Ramos (cell line): Measurements from ENCODE around the gene IFT122.

ENCODE experiments used
- in situ Hi-C: fragments of 300-500 bp; cut with MboI; formaldehyde crosslinking; loops from one replicate; pipeline ENCODE4 v1.14.3; 2022; ENCODE audit warnings: low sequenced_read_pairs; ENCODE audit not compliant: unreplicated experiment

Gene IFT122

GRCh38 chr3:129435367-129435766, 4.7 kb upstream of the IFT122 start:
- in situ Hi-C loops = no loop called here

- in situ Hi-C loops = no loop called here
Measured at GRCh38 chr3:129439226-129439816, 703 bp upstream of the IFT122 start.

- in situ Hi-C loops = no loop called here
Measured at GRCh38 chr3:129440618-129441190, 680 bp downstream of the IFT122 start.

GRCh38 chr3:129441215-129441614, 1.2 kb downstream of the IFT122 start:
- in situ Hi-C loops = no loop called here

GRCh38 chr3:129441782-129442181, 1.8 kb downstream of the IFT122 start:
- in situ Hi-C loops = no loop called here

GRCh38 chr3:129442486-129442885, 2.5 kb downstream of the IFT122 start:
- in situ Hi-C loops = no loop called here

GRCh38 chr3:129442947-129443346, 2.9 kb downstream of the IFT122 start:
- in situ Hi-C loops = no loop called here

GRCh38 chr3:129445471-129445870, 5.4 kb downstream of the IFT122 start:
- in situ Hi-C loops = no loop called here

- in situ Hi-C loops = no loop called here
Measured at GRCh38 chr3:129446926-129447325, 6.9 kb downstream of the IFT122 start.

GRCh38 chr3:129448186-129448895, 8.3 kb downstream of the IFT122 start:
- in situ Hi-C loops = no loop called here

GRCh38 chr3:129449279-129450115, 9.5 kb downstream of the IFT122 start:
- in situ Hi-C loops = no loop called here

GRCh38 chr3:129453732-129454131, 13.7 kb downstream of the IFT122 start:
- in situ Hi-C loops = no loop called here

GRCh38 chr3:129460155-129460554, 20.1 kb downstream of the IFT122 start:
- in situ Hi-C loops = no loop called here

GRCh38 chr3:129460572-129460971, 20.5 kb downstream of the IFT122 start:
- in situ Hi-C loops = no loop called here

- in situ Hi-C loops = no loop called here
Measured at GRCh38 chr3:129461022-129461421, 21.0 kb downstream of the IFT122 start.

- in situ Hi-C loops = no loop called here
Measured at GRCh38 chr3:129461461-129462146, 21.6 kb downstream of the IFT122 start.

GRCh38 chr3:129462361-129462968, 22.4 kb downstream of the IFT122 start:
- in situ Hi-C loops = no loop called here

- in situ Hi-C loops = no loop called here
Measured at GRCh38 chr3:129463094-129463493, 23.1 kb downstream of the IFT122 start.

GRCh38 chr3:129463716-129464115, 23.7 kb downstream of the IFT122 start:
- in situ Hi-C loops = no loop called here

GRCh38 chr3:129467932-129468331, 27.9 kb downstream of the IFT122 start:
- in situ Hi-C loops = no loop called here
